Effector CD8-positive, alpha-beta T cell (primary cell): ENCODE results near the gene DOCK1.

Source experiments
- DNase-seq: peaks from one replicate; lab custom pipeline; 2025; lab: John Stamatoyannopoulos, UW

Gene DOCK1

GRCh38 chr10:127314797-127315196, 409.6 kb downstream of the DOCK1 start:
- DNase-seq, result no peak

- DNase-seq, result no peak
Measured at GRCh38 chr10:127315888-127316287, 410.7 kb downstream of the DOCK1 start.

GRCh38 chr10:127318396-127318795, 413.2 kb downstream of the DOCK1 start:
- DNase-seq, result no peak

DNA sequence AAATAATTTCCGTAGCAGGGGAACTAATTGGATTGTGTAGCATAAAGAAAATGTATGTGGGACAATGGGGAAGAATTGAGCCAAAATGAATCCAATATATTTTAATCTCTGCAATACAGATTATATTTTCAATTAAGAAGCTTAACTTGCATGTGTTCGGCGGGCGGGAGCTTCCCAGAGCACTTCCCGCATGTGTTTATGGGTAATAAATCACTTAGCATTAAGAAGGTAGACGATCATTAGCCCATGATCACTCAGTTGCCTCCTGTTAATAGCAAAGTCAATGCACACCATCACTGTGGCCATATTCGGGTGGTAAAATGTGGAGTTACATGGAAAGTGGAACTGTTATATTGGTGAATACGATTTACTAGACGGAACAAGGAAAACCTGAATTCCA, 414.0 kb downstream of the DOCK1 start:
- no peak for DNase-seq

- no peak for DNase-seq
Measured at GRCh38 chr10:127319691-127320090, 414.5 kb downstream of the DOCK1 start.

- no peak for DNase-seq
Measured at GRCh38 chr10:127320176-127320575, 414.9 kb downstream of the DOCK1 start.

DNA sequence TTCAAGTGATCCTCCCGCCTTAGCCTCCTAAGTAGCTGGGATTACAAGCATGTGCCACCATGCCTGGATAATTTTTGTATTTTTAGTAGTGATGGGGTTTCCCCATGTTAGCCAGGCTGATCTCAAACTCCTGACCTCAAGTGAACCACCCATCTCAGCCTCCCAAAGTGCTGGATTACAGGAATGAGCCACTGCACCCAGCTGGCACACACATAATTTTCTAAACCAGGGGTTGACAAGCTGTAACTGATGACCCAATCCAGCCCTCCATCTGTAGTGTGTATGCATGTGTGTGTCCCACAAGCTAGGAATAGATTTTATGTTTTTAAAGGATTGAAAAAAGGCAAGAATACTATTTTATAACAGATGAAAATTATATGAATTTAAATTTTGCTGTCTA, 417.1 kb downstream of the DOCK1 start:
- no peak for DNase-seq

- no peak for DNase-seq
Measured at GRCh38 chr10:127325506-127325905, 420.3 kb downstream of the DOCK1 start.

DNA sequence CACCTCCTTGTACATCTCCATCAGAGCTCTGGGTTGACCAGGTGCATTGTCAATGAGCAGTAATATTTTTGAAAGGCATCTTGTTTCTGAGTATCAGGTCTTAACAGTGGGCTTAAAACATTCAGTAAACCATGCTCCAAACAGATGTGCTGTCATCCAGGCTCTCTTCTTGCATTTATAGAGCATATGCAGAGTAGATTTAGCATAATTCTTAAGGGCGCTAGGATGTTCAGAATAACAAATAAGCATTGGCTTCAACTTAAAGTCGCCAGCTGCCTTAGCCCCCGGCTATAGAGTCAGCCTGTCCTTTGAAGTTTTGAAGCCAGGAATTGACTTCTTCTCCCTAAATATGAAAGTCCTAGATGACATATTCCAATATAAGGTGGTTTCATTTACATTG, 421.7 kb downstream of the DOCK1 start:
- DNase-seq, result no peak

- no peak for DNase-seq
Measured at GRCh38 chr10:127331696-127332095, 426.5 kb downstream of the DOCK1 start.

DNA sequence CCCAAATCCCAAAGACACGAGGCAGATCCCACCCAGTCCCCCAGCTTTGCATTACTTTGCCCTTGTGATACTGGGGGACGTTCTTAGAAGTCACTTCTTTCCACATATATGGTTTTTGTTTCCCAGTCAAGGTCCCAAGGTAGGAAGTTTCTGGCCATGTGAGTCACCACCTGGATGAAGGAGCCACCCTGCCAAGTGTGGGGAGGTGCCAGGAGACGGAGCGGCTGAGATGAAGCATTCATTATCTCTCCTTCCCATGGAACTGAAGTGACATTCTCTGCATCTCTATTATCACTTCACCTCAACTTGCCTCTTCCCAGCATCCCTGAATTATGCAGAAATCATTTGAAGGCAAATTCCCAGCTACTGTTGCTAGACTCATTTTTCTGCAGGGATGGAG, 427.4 kb downstream of the DOCK1 start:
- DNase-seq, result no peak

- DNase-seq, result no peak
Measured at GRCh38 chr10:127337801-127338200, 432.6 kb downstream of the DOCK1 start.

- DNase-seq, result no peak
Measured at GRCh38 chr10:127338399-127339110, 433.3 kb downstream of the DOCK1 start.

GRCh38 chr10:127343821-127344220, 438.6 kb downstream of the DOCK1 start:
- no peak for DNase-seq

- DNase-seq, result no peak
Measured at GRCh38 chr10:127344346-127344745, 439.1 kb downstream of the DOCK1 start.

- no peak for DNase-seq
Measured at GRCh38 chr10:127345231-127345965, 440.2 kb downstream of the DOCK1 start.

DNA sequence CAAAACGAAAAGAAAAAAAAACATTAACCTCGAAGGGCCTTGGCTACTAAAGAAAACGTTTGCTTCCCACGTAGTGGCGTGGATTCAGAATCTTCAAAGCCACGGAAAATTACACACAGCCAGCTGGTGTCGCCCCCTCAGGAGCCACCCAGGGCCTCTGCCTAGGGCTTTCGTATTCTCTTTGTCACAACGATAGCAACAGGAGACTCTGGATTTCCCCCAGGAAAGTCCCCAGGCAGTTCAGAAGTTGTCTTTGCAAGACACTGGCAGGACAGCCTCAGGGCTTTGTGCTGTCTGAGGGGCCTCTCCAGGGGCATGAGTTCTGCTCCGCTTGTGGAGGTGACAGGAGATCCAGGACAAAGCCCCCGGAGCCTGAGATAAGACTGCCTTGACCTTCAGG, 441.4 kb downstream of the DOCK1 start:
- no peak for DNase-seq

GRCh38 chr10:127347202-127347959, 442.2 kb downstream of the DOCK1 start:
- no peak for DNase-seq

GRCh38 chr10:127349737-127350136, 444.5 kb downstream of the DOCK1 start:
- no peak for DNase-seq

DNA sequence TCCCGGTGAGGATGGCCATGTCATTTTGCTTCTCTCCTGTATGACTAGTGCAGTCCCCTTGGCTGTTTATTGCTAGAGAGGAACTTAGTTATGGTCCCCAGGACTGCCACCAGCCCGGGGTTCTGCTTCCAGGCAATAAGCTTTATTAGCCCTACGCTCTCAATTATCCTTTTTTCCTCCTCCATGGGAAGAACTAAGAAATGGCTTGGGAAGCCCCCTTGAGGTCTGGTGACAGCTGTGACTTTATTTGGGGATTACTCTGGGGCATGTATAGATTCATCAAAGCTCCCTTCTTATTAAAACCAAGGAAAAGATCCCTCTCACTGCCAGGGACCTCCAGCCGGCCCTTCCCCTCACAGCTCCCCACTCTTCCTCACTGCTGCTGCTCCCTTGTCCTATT, 446.3 kb downstream of the DOCK1 start:
- no peak for DNase-seq

- no peak for DNase-seq
Measured at GRCh38 chr10:127353544-127353943, 448.3 kb downstream of the DOCK1 start.

DNA sequence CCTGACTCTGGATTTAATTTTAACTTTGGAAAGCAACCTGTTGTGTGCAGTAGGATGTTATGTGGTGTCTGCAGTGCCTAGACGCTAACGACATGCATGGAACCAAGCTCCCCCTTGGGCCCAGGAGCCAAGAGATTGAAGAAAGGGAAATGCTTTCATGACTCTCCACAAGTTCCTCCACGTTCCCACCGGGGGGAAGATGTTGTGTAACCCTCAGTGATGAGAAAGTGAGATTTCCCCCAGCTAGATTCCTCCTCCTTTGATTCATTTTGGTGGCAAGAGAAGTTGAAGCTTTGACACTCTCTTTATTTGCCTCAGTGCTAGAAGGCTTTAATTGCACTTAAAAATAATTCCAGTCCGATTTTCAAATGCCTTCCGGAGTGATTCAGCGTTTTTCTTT, 449.0 kb downstream of the DOCK1 start:
- DNase-seq, result no peak

DNA sequence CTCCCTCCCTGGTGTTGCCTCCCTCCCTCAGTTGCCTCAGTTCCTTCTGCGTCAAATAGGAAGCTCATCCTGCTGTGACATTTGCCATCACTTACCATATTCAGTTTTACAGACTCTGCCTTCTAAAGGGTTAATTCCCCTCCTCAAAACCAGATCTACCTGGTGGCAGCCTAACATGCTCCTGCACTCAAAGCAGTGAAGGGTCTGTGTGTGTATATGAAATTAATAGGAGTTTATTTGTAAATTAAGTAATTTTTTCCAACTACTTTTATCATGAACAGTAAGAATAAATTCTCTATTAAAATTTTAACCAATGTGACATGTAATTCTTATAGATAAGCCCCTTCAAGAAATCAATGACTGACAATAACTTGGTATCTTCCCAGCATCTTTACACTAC, 449.8 kb downstream of the DOCK1 start:
- no peak for DNase-seq
